OCI-LY7 (cell line): ENCODE results near the gene FNDC10.

Source experiments
- EZH2phosphoT487 ChIP-seq: fragments of 200-600 bp; sonication (generic); IDR thresholded peaks from 2 replicates; pipeline ENCODE4 v1.6.1; 2018; ENCODE audit warnings: low read depth, borderline replicate concordance, mild to moderate bottlenecking, mixed run types, antibody characterized with exemption, low read length, moderate library complexity, mixed read lengths
- TF ChIP-seq, protein P1 (sequence below): fragments of 200-600 bp; sonication (generic); conservative IDR thresholded peaks from 2 replicates; pipeline ENCODE4 v1.5.1; 2014; ENCODE audit warnings: mild to moderate bottlenecking, antibody characterized with exemption, low read length, moderate library complexity, mixed read lengths

DNA sequence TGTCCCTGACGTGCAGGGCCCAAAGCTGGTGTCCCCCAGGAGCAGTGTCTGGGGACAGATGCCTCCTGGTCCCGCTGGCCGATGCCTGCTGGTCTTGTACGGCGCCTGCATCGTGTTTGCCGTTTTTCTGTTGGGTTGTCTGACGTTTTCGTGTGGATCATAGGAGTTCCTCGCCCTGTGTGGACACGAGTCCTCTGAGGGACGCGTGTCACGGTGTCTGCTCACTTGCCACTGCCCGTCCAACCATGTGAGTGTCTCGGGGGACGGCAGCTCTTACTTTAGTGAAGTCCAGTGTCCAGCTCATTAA, 22.8 kb upstream of the FNDC10 start:
- TF ChIP-seq, protein P1, sequence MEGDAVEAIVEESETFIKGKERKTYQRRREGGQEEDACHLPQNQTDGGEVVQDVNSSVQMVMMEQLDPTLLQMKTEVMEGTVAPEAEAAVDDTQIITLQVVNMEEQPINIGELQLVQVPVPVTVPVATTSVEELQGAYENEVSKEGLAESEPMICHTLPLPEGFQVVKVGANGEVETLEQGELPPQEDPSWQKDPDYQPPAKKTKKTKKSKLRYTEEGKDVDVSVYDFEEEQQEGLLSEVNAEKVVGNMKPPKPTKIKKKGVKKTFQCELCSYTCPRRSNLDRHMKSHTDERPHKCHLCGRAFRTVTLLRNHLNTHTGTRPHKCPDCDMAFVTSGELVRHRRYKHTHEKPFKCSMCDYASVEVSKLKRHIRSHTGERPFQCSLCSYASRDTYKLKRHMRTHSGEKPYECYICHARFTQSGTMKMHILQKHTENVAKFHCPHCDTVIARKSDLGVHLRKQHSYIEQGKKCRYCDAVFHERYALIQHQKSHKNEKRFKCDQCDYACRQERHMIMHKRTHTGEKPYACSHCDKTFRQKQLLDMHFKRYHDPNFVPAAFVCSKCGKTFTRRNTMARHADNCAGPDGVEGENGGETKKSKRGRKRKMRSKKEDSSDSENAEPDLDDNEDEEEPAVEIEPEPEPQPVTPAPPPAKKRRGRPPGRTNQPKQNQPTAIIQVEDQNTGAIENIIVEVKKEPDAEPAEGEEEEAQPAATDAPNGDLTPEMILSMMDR, result no peak
- no peak for TF ChIP-seq EZH2phosphoT487
